Tongue (tissue), 2 donors: Measurements from ENCODE around the gene MAN1A1. TPM values are rescaled to one million over a fixed set of nuclear protein-coding genes. Genes with fewer than 3 reads are reported as not detected.
A peak's percentile ranks its signal among the peaks of the same experiment; 100 is the strongest.
"Not testable (repeated sequence)": the region's sequence is repeated elsewhere in the genome, so short reads cannot be mapped to it uniquely, and the experiment has no call there.

Experiments used
- DNase-seq: peaks from one replicate; pipeline ENCODE4 v3.0.0-alpha.2; 2015
- total RNA-seq: library from RNA; depleted of rRNA; stranded (reverse); fragments of >200 nt; gene quantifications from one replicate; pipeline ENCODE4 v1.2.3, GENCODE V29; 2014

The MAN1A1 gene
- total RNA-seq, 1 donor from 2014 or later = 135 TPM

GRCh38 chr6:119170447-119171087, 179.0 kb downstream of the MAN1A1 start:
- no peak for DNase-seq

- DNase-seq = no peak
These were observed 179.5 kb downstream of the MAN1A1 start for GRCh38 chr6:119170103-119170446.

DNA sequence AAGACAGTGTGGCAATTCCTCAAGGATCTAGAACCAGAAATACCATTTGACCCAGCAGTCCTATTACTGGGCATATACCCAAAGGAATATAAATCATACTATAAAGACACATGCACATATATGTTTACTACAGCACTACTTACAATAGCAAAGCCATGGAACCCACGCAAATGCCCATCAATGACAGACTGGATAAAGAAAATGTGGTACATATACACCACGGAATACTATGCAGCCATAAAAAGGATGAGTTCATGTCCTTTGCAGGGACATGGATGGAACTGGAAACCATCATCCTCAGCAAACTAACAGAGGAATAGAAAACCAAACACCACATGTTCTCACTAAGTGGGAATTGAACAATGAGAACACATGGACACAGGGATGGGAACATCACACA, 180.2 kb downstream of the MAN1A1 start:
- not testable (repeated sequence) for DNase-seq

DNA sequence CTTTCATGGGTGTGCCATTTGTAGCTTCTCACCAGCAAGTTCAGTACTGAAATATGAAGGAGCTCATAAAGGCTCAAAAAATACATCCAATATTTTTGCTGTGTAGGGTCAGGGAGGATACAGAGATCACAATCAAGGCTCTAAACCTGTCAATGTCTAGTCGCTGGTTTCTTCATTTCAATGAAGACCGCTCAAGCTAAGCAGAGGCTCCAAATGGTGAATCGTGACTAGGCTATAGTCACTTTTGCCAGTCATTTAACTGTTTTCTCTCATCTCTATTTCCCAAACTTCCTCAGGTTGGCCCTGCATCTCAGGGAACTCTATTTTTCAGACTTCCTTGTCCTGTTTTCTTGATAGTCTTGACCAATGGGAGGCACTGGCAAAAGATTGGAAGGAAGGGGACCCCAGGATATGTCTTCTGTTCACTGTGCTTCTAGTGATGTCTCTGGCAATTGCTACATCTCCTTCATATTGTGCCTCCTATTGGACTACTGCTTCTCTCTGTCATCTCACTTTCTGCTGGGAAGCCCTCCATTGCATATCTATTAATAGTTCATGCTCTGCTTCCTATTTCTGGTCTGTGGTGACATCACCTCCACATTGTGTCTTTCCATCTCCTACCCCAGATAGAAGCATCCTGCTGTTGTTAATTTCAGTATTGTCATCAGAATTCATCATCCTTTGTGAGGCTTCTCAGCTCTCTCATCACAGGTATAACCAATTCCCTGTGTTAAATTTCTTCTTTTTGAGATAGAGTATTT, 183.4 kb downstream of the MAN1A1 start:
- DNase-seq = no peak

- DNase-seq = no peak
These were observed 186.6 kb downstream of the MAN1A1 start for GRCh38 chr6:119163006-119163405.

DNA sequence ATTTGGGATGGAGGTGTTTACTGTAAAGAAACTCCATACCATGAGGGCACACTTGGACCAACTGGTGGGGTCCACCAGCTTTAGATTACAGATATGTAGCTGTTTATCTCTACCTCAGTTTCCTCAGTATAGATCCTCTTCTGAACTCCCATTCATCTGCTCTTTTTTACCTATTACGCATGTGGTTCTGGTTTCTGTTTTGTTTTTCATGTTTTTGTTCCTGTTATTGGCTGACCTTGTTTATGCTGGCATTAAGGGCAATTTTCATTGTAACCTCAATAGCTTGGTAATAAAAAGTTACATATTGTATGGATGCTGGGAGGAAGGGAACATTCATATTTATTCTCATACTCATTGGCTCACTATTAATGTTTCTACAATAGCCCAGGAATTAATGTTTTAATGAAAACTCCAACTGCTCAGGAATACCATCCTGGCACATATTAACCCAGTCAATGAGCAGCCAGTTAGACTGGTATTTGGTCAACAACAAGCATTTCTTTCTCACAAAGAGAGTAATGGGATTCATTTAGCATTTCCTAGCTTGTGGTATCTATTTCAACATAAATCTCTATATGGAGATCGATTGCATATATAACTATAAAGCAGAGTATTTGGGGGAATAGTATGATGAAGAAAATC, 187.3 kb downstream of the MAN1A1 start:
- DNase-seq = no peak

DNA sequence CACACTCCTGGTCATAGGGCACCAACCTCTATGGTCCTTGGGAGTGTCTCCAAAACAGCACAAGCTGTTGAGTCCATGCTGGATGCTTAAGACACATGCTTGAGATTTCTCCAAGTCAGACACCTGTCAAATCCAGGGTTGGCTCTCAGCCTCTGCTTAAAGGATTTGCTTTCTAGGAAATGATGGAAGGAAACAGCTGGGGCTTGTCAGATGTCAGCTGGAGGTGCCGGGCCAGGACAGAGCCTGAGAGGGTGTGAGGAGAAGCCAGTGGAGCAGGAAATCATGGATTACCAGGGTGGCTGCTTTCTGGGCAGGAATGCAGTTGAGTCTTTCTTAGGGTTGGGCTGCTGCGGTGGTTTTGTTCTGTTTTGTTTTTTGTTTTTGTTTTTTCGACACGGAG, 188.1 kb downstream of the MAN1A1 start:
- DNase-seq = peak; percentile 96

DNA sequence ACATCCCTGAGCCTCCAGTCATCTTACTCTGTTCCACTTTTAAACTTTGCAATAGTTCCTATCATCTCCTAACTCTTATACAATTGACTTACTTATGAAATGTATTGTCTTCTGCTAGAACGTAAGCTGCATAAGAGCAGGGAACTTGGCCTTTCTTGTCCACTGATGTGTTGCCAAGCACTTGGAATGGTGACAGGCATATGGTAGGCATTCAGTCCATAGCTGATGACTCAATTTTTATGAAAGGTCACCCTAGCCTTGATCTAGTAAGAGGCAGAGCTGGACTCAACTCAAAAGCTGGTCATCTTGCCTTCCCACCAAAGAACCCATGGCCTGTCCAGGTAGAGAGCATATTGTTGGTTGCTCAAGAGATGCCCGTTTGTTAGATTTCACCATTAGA, 188.7 kb downstream of the MAN1A1 start:
- DNase-seq = peak; percentile 40

DNA sequence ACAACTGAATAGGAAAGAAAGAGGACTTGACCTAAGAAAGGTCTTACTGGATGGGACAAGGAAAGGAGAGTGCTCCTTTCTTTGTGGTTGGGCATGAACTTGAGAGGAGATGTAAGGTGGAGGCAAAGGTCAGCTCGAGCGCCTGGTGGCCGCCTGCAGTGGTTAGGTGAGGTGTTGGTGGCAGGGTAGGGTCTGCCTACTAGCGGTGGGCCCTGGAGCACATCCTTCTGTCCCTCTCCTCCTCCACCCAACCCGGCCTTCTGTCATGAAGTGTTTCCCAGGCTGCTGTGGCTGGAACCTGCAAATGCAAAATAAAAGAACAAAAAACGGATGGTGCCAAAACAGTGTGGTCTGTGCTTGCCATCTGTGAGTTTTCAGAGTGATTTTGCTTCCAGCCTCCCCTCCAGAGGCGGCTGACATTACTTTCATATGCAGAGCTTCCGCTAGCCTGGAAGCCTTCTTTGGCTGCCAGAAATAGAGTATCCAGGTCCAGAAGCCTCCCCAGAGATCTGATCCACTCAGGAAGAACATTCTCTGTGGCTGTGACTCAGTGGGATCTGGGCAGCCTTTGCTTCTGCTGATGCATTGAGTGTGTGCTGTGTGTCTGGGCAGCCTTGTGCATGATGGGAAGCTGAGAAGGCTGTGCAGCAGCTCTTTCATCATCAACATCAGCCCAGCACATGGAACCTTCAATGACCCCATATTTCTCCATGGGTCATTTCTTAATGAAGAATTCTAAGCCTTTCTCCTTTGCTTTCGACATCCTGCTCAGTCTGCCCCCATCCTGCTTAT, 191.3 kb downstream of the MAN1A1 start:
- DNase-seq = no peak

DNA sequence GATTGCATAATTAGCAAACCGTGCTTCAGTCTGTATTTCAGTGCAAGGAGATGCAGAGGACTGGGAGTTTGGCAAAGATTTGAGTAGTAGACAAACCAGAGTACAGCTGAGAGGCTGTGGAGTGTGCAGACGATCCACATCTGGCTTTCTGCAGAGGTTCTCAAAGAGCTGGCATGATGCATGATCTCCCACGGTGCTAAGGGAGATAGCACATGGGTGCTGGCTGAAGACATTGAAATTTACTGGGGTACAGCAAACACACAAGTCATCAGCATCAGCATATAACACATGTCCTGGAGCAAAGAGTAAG, 192.1 kb downstream of the MAN1A1 start:
- DNase-seq = no peak

DNA sequence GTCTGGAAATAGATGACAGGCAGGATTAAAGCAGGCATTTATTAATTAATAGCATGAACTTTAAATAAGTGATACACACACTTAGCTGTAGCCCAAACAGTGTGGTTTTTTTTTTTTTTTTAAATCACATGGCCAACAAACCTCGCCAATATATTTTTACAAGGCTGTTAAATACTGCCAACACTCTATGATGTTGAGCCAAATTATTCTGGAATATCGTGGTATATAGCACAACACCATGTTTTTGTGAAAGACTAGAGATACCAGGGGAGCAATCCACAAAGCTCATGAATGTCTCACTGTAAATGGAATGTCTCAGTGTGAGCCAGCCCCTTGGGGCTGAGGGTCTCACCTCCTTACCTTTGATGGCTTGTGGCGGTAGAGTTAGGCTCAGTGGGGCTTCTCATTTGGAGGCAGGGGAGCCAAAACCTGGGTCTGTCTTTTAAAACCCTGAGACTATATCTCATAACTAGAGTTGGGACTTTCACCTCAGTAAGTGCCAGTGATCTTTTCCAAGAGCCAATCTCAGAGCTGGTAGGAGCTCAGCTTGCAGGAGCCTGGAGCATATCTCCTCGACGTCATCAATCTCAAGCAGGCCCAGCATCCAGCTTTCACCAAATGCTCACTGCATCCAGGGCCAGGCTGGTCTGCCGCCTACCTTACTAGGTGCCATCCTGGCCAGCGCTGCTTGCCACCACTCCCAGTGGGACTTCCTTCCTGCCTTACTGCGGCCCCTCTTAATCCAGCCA, 192.6 kb downstream of the MAN1A1 start:
- DNase-seq = no peak

DNA sequence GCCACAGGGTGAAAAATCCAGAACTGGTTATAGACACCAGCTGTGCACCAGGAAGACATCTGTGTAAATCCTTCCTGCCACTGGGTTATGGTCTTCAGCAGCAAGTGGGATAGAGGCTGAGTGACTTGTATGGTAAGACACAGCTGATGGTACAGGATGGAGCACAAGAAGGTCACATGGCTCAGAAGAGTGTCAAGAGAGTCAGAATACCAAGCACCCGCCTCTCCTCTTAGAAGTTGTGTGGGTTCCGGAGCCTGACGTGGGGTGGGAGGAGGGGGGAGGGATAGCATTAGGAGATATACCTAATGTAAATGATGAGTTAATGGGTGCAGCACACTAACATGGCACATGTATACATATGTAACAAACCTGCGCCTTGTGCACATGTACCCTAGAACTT, 193.5 kb downstream of the MAN1A1 start:
- DNase-seq = not testable (repeated sequence)

GRCh38 chr6:119152187-119152586, 197.4 kb downstream of the MAN1A1 start:
- DNase-seq = no peak

GRCh38 chr6:119148825-119149525, 200.6 kb downstream of the MAN1A1 start:
- DNase-seq = no peak

- peak; percentile 89 for DNase-seq
These were observed 201.3 kb downstream of the MAN1A1 start for GRCh38 chr6:119148098-119148824.

- no peak for DNase-seq
These were observed 202.2 kb downstream of the MAN1A1 start for GRCh38 chr6:119147101-119148053.

DNA sequence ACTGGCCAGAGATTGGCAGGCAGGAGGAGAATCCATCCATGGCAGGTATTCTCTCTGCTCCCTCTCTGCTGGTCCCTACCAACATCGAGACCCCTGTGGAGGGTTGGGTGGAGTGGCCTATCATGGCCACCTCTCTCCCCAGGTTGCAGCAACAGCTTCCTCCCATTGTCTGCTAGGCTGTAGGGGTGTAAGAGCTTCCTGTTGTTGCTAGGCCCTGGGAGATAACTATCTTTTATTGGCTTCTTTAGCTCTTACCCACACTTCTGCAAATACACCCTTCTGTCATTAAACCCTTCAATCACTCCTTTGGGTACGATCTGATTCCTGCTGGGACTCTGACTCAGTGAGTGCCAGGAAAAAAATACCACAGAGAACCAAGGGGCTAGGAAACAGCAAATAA, 204.4 kb downstream of the MAN1A1 start:
- no peak for DNase-seq

- no peak for DNase-seq
These were observed 206.9 kb downstream of the MAN1A1 start for GRCh38 chr6:119142637-119143036.

- no peak for DNase-seq
These were observed 207.5 kb downstream of the MAN1A1 start for GRCh38 chr6:119142041-119142440.
